Measurements from ENCODE around the gene NLRP11. TPM values are rescaled to one million over a fixed set of nuclear protein-coding genes. Genes with fewer than 3 reads are reported as not detected.

Gene NLRP11
- total RNA-seq, 6 experiments from 2014 or later: 0.05 to 0.11 (median 0.05) TPM; not detected in 3

GRCh38 chr19:55813906-55814305 is 17.9 kb downstream of the NLRP11 start:
- Mint-ChIP-seq H3K27me3 (ENCODE audit: insufficient read depth) (no peaks in the 10 kb centered on the region; the same call in 1 of the 2 replicates), H3K9me3 (peaks cover 24% of the 10 kb centered on the region; the same call in 1 of the 2 replicates), H3K36me3 (ENCODE audit: low read depth) (no peaks in the 10 kb centered on the region), H3K4me3 (no peak overlapping the region), H3K4me1 (ENCODE audit: low read depth) (no peaks in the 10 kb centered on the region; the same call in 1 of the 2 replicates), H3K27ac (no peak overlapping the region)
- TF ChIP-seq CTCF (IDR thresholded peaks at IDR 0.05): no peak
- DNase-seq: no peak

GRCh38 chr19:55812449-55812848 is 19.4 kb downstream of the NLRP11 start:
- TF ChIP-seq CTCF (IDR thresholded peaks at IDR 0.05): no peak
- Mint-ChIP-seq H3K9me3 (peaks cover 13% of the 10 kb centered on the region; the same call in 1 of the 2 replicates), H3K27ac (no peak overlapping the region), H3K4me1 (ENCODE audit: low read depth) (no peaks in the 10 kb centered on the region; the same call in 1 of the 2 replicates), H3K4me3 (no peak overlapping the region), H3K27me3 (ENCODE audit: insufficient read depth) (no peaks in the 10 kb centered on the region; the same call in 1 of the 2 replicates), H3K36me3 (ENCODE audit: low read depth) (no peaks in the 10 kb centered on the region)
- DNase-seq: no peak

- no peak for TF ChIP-seq CTCF (IDR thresholded peaks at IDR 0.05)
- H3K27me3 Mint-ChIP-seq (ENCODE audit: insufficient read depth): no peaks in the 10 kb centered on the region; the same call in 1 of the 2 replicates
- no peaks in the 10 kb centered on the region; the same call in 1 of the 2 replicates for H3K4me1 Mint-ChIP-seq (ENCODE audit: low read depth)
- peaks cover 9% of the 10 kb centered on the region; the same call in 1 of the 2 replicates for H3K9me3 Mint-ChIP-seq
- no peak for DNase-seq
- H3K36me3 Mint-ChIP-seq (ENCODE audit: low read depth): no peaks in the 10 kb centered on the region
- no peak overlapping the region for H3K27ac Mint-ChIP-seq
- no peak overlapping the region for H3K4me3 Mint-ChIP-seq
Observed at GRCh38 chr19:55811340-55811739, 20.5 kb downstream of the NLRP11 start.

GRCh38 chr19:55809381-55810058 is 22.3 kb downstream of the NLRP11 start:
- H3K9me3 Mint-ChIP-seq: peaks cover 6% of the 10 kb centered on the region; the same call in 1 of the 2 replicates
- H3K4me3 Mint-ChIP-seq: peak overlapping the region; percentile 56; the same call in 1 of the 2 replicates
- no peak overlapping the region for H3K27ac Mint-ChIP-seq
- H3K27me3 Mint-ChIP-seq (ENCODE audit: insufficient read depth): no peaks in the 10 kb centered on the region; the same call in 1 of the 2 replicates
- DNase-seq: peak; percentile 9
- TF ChIP-seq CTCF (IDR thresholded peaks at IDR 0.05): peak; percentile 69
- no peaks in the 10 kb centered on the region; the same call in 1 of the 2 replicates for H3K4me1 Mint-ChIP-seq (ENCODE audit: low read depth)
- no peaks in the 10 kb centered on the region for H3K36me3 Mint-ChIP-seq (ENCODE audit: low read depth)

- Mint-ChIP-seq H3K4me1 (ENCODE audit: low read depth) (no peaks in the 10 kb centered on the region), H3K4me3 (no peak overlapping the region), H3K9me3 (peaks cover 33% of the 10 kb centered on the region), H3K36me3 (ENCODE audit: low read depth) (no peaks in the 10 kb centered on the region), H3K27ac (no peak overlapping the region), H3K27me3 (ENCODE audit: insufficient read depth) (no peaks in the 10 kb centered on the region; the same call in 1 of the 2 replicates)
- DNase-seq: no peak
- TF ChIP-seq CTCF (IDR thresholded peaks at IDR 0.05): no peak
Observed at GRCh38 chr19:55802281-55802680, 29.5 kb downstream of the NLRP11 start.
